GM19035 (cell line): ENCODE results near the gene PRMT6.
"Not testable (repeated sequence)": the region's sequence is repeated elsewhere in the genome, so short reads cannot be mapped to it uniquely, and the experiment has no call there.

Experiments
- ATAC-seq: cut with Tn5 transposase; IDR thresholded peaks from one replicate; pipeline ENCODE4 v1.9.1; 2021; ENCODE audit not compliant: unreplicated experiment

PRMT6 gene

GRCh38 chr1:107093395-107093794, 36.9 kb downstream of the PRMT6 start:
- not testable (repeated sequence) for ATAC-seq

- no peak for ATAC-seq
Measured at GRCh38 chr1:107095647-107096046, 39.2 kb downstream of the PRMT6 start.

GRCh38 chr1:107096690-107097089, 40.2 kb downstream of the PRMT6 start:
- ATAC-seq: no peak

GRCh38 chr1:107098961-107099360, 42.5 kb downstream of the PRMT6 start:
- no peak for ATAC-seq

- no peak for ATAC-seq
Measured at GRCh38 chr1:107100331-107100984, 44.0 kb downstream of the PRMT6 start.

GRCh38 chr1:107105914-107106313, 49.4 kb downstream of the PRMT6 start:
- no peak for ATAC-seq
